ENCODE data around the gene ANKRD40CL.

Gene ANKRD40CL

GRCh38 chr17:50739098-50739497 lies 28.2 kb downstream of the ANKRD40CL start:
- H3K4me2 ChIP-seq (ENCODE audit: low read depth, low read length, poor library complexity, severe bottlenecking): no peak overlapping the region
- no peaks in the 10 kb centered on the region for H3K9me2 ChIP-seq (replicated peaks; ENCODE audit: low read depth, low read length)
- H3F3A ChIP-seq (ENCODE audit: low read depth): no peaks in the 10 kb centered on the region
- H2AFZ ChIP-seq (ENCODE audit: low read length): no peak overlapping the region
- peaks cover 72% of the 10 kb centered on the region for H4K20me1 ChIP-seq (ENCODE audit: insufficient read depth, low read length, poor library complexity, severe bottlenecking)
- H3K9ac ChIP-seq (ENCODE audit: low read depth, low read length, poor library complexity, severe bottlenecking): no peak overlapping the region
- no peak overlapping the region for H3K4me3 ChIP-seq (ENCODE audit: low read length, poor library complexity, severe bottlenecking)
- H3K36me3 ChIP-seq (ENCODE audit: insufficient read depth, low read length): peaks cover 80% of the 10 kb centered on the region
- H3K79me2 ChIP-seq (ENCODE audit: insufficient read depth, low read length): peaks cover 63% of the 10 kb centered on the region
- no peaks in the 10 kb centered on the region for H3K4me1 ChIP-seq (ENCODE audit: insufficient read depth, low read length, poor library complexity, severe bottlenecking)
- TF ChIP-seq CTCF (conservative IDR thresholded peaks at IDR 0.05; ENCODE audit: low read length): no peak
- TF ChIP-seq EZH2phosphoT487 (IDR thresholded peaks at IDR 0.05; ENCODE audit: borderline replicate concordance): no peak
- no peaks in the 10 kb centered on the region for H3K27me3 ChIP-seq (ENCODE audit: insufficient read depth, low read length, poor library complexity, severe bottlenecking)
- H3K9me3 ChIP-seq (ENCODE audit: insufficient read depth, low read depth, low read length): no peaks in the 10 kb centered on the region

- H3K4me2 ChIP-seq (ENCODE audit: low read depth, low read length, poor library complexity, severe bottlenecking): no peak overlapping the region
- H3K4me3 ChIP-seq (ENCODE audit: low read length, poor library complexity, severe bottlenecking): no peak overlapping the region
- no peaks in the 10 kb centered on the region for H3K27me3 ChIP-seq (ENCODE audit: insufficient read depth, low read length, poor library complexity, severe bottlenecking)
- H3F3A ChIP-seq (ENCODE audit: low read depth): no peaks in the 10 kb centered on the region
- no peaks in the 10 kb centered on the region for H3K9me3 ChIP-seq (ENCODE audit: insufficient read depth, low read depth, low read length)
- H3K9me2 ChIP-seq (replicated peaks; ENCODE audit: low read depth, low read length): no peaks in the 10 kb centered on the region
- H4K20me1 ChIP-seq (ENCODE audit: insufficient read depth, low read length, poor library complexity, severe bottlenecking): peaks cover 89% of the 10 kb centered on the region
- TF ChIP-seq EZH2phosphoT487 (IDR thresholded peaks at IDR 0.05; ENCODE audit: borderline replicate concordance) (no peak), CTCF (conservative IDR thresholded peaks at IDR 0.05; ENCODE audit: low read length) (no peak)
- no peak overlapping the region for H3K9ac ChIP-seq (ENCODE audit: low read depth, low read length, poor library complexity, severe bottlenecking)
- H3K36me3 ChIP-seq (ENCODE audit: insufficient read depth, low read length): peaks cover 65% of the 10 kb centered on the region
- H3K4me1 ChIP-seq (ENCODE audit: insufficient read depth, low read length, poor library complexity, severe bottlenecking): no peaks in the 10 kb centered on the region
- peaks cover 81% of the 10 kb centered on the region for H3K79me2 ChIP-seq (ENCODE audit: insufficient read depth, low read length)
- H2AFZ ChIP-seq (ENCODE audit: low read length): no peak overlapping the region
These were observed 30.1 kb downstream of the ANKRD40CL start for GRCh38 chr17:50737118-50737698.

- no peaks in the 10 kb centered on the region for H3K9me3 ChIP-seq (ENCODE audit: insufficient read depth, low read depth, low read length)
- no peak overlapping the region for H3K9ac ChIP-seq (ENCODE audit: low read depth, low read length, poor library complexity, severe bottlenecking)
- H3K36me3 ChIP-seq (ENCODE audit: insufficient read depth, low read length): peaks cover 45% of the 10 kb centered on the region
- H3K4me1 ChIP-seq (ENCODE audit: insufficient read depth, low read length, poor library complexity, severe bottlenecking): peaks cover 4% of the 10 kb centered on the region
- H3F3A ChIP-seq (ENCODE audit: low read depth): no peaks in the 10 kb centered on the region
- H2AFZ ChIP-seq (ENCODE audit: low read length): no peak overlapping the region
- H3K4me3 ChIP-seq (ENCODE audit: low read length, poor library complexity, severe bottlenecking): no peak overlapping the region
- H3K4me2 ChIP-seq (ENCODE audit: low read depth, low read length, poor library complexity, severe bottlenecking): no peak overlapping the region
- H3K79me2 ChIP-seq (ENCODE audit: insufficient read depth, low read length): peaks cover 99% of the 10 kb centered on the region
- no peaks in the 10 kb centered on the region for H3K9me2 ChIP-seq (replicated peaks; ENCODE audit: low read depth, low read length)
- peaks cover 98% of the 10 kb centered on the region for H4K20me1 ChIP-seq (ENCODE audit: insufficient read depth, low read length, poor library complexity, severe bottlenecking)
- H3K27me3 ChIP-seq (ENCODE audit: insufficient read depth, low read length, poor library complexity, severe bottlenecking): no peaks in the 10 kb centered on the region
- TF ChIP-seq CTCF (conservative IDR thresholded peaks at IDR 0.05; ENCODE audit: low read length): no peak
- no peak for TF ChIP-seq EZH2phosphoT487 (IDR thresholded peaks at IDR 0.05; ENCODE audit: borderline replicate concordance)
These were observed 32.0 kb downstream of the ANKRD40CL start for GRCh38 chr17:50735287-50735686.
